SU-DHL-6 (cell line): ENCODE results near the gene POM121L12.

ENCODE experiments used
- CTCF ChIP-seq: fragments of 200-600 bp; sonication (generic); IDR thresholded peaks from one replicate; pipeline ENCODE4 v1.5.1; 2017; ENCODE audit warnings: antibody characterized with exemption, mild to moderate bottlenecking, low read length, moderate library complexity; ENCODE audit not compliant: insufficient read depth, poor library complexity, severe bottlenecking
- EZH2phosphoT487 ChIP-seq: fragments of 200-600 bp; sonication (generic), shearing (Covaris generic); conservative IDR thresholded peaks from 2 replicates; pipeline ENCODE4 v1.6.1; 2018; ENCODE audit warnings: mild to moderate bottlenecking, antibody characterized with exemption, low read length, moderate library complexity, mixed read lengths

- no peak for TF ChIP-seq CTCF
- no peak for TF ChIP-seq EZH2phosphoT487
These were observed 43.4 kb upstream of the POM121L12 start for GRCh38 chr7:52992001-52992400.
